GM18502 (cell line): Measurements from ENCODE around the gene STX1A.
A peak's percentile ranks its signal among the peaks of the same experiment; 100 is the strongest.
"Not testable (repeated sequence)": the region's sequence is repeated elsewhere in the genome, so short reads cannot be mapped to it uniquely, and the experiment has no call there.

Experiments used
- ATAC-seq: cut with Tn5 transposase; IDR thresholded peaks from one replicate; pipeline ENCODE4 v1.9.1; 2021; ENCODE audit warnings: mild to moderate bottlenecking; ENCODE audit not compliant: unreplicated experiment, poor library complexity

STX1A gene

GRCh38 chr7:73688288-73688687 is 31.2 kb downstream of the STX1A start:
- no peak for ATAC-seq

- no peak for ATAC-seq
Measured at GRCh38 chr7:73685311-73685710, 34.2 kb downstream of the STX1A start.

GRCh38 chr7:73683788-73684693 is 35.4 kb downstream of the STX1A start:
- peak; percentile 10 for ATAC-seq

DNA sequence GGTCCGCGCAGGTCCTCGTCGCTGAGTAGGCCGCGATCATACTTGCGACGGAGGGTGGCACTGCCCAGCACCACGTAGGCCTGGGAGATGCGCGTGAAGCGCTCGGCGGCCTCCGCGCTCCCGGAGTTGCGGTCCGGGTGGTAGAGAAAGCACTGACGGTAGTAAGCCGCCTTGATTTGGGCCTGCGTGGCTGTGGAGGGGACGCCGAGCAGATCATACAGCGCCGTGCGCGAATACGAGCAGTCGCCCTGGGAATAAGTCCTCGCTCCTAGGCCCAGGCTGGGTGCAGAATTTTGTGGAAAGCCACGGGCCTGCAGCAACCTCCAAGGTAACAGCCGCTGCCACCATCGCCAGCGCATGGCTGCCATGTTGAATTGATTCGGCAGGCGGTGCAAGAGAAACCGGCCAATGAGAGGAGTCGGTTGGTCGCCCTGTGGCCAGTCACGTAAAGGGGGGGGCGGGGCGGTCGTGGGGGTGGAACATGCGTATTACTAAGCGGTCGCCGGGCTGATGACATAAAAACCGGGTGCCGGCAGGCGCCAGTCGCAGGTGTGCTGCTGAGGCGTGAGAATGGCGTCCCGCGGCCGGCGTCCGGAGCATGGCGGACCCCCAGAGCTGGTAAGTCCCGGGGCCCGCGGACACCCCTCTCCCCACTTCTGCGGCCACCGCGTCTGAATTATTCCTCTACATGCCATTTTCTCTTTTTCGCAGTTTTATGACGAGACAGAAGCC is 36.2 kb downstream of the STX1A start, which contains the start of the genes BUD23 and DNAJC30:
BUD23 (plus strand) TSS at position 542 of the 732 bp plus-strand sequence; CDS start at position 571, 29 bp downstream.
DNAJC30 (minus strand) TSS at position 398 of the 732 bp plus-strand sequence; CDS start at position 368, 30 bp downstream.
- ATAC-seq, result peak; percentile 92

DNA sequence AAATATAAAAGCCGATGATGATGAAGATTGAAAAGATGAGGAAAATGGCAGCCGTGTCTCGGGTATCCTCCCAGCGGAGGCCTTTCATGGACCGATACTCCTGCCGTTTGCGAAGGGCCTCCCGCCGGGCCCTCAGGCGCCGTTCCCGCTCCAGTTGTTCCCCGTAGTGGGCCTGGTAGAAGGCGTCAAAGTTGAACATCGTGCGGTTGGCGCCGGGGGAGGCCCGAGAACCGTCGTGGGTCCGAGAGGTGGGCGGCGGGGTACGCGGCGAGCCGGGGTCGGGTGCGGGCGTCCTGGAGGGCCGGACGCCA is 36.8 kb downstream of the STX1A start:
- peak; percentile 1 for ATAC-seq

GRCh38 chr7:73681031-73681430 is 38.4 kb downstream of the STX1A start:
- ATAC-seq, result no peak

DNA sequence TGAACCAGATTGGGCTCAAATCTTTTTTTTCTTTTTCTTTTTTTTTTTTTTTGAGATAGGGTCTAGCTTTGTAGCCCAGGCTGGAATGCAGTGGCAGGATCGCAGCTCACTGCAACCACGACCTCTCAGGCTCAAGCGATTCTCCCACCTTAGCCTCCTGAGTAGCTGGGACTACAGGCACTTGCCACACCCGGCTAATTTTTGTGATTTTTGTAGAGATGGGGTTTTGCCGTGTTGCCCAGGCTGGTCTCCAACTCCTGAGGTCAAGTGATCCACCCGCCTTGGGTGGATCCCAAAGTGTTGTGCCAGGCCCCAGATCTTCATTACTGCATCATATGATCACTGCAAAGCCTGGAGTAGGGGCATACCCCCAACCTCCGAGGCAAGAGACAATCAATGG is 39.0 kb downstream of the STX1A start:
- no peak for ATAC-seq

DNA sequence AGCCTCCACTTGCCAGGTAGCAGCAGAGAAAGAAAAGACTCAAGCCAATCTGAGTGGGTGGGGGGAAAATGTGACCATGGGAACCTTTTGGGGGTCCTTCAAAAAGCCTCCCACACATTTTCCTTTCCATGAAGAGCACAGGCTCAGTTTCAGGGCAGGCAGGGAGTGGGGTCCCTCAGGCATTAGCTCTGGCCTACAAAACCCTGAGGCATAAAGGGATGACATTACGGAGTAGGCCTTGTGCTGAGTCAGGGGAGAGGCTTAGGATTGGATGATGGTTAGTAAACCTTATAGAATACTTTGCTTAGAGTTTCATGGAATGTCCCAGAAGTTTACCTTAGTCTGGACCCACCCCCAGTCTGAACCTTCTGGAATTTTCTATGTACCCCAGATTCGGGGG is 39.8 kb downstream of the STX1A start:
- ATAC-seq, result no peak

- no peak for ATAC-seq
Measured at GRCh38 chr7:73678862-73679261, 40.6 kb downstream of the STX1A start.

- ATAC-seq, result not testable (repeated sequence)
Measured at GRCh38 chr7:73676062-73676461, 43.4 kb downstream of the STX1A start.

GRCh38 chr7:73674468-73675124 is 44.9 kb downstream of the STX1A start:
- no peak for ATAC-seq

GRCh38 chr7:73671857-73672445 is 47.5 kb downstream of the STX1A start:
- no peak for ATAC-seq

- ATAC-seq, result no peak
Measured at GRCh38 chr7:73671322-73671661, 48.2 kb downstream of the STX1A start.

DNA sequence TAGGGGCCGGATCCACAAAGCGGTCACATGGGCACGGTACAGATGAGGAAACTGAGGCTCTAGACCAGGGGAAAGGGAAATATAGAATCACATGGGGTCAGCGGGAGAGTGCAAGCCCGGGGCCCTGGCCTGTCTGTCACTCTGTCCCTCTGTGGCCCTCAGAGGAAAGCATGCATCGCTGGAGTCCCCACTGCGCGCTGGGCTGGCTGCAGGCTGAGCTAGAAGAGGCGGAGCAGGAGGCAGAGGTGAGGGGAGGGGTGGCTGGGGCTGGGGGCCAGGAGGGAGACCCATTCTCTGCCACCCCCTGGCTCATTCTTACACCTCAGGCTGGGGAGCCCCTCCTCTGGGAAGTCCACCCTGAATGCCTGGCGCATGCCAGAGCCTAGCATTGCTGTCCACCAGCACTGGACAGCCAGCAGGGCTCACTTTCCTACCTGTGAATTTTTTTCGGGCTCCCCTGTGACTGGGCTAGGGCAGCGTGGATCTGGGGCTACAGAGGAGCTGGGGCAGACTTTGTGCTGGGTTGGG is 49.5 kb downstream of the STX1A start:
- ATAC-seq, result no peak

- ATAC-seq, result no peak
Measured at GRCh38 chr7:73669288-73669701, 50.2 kb downstream of the STX1A start.

- ATAC-seq, result no peak
Measured at GRCh38 chr7:73668886-73669230, 50.6 kb downstream of the STX1A start.

- ATAC-seq, result no peak
Measured at GRCh38 chr7:73668103-73668885, 51.2 kb downstream of the STX1A start.

DNA sequence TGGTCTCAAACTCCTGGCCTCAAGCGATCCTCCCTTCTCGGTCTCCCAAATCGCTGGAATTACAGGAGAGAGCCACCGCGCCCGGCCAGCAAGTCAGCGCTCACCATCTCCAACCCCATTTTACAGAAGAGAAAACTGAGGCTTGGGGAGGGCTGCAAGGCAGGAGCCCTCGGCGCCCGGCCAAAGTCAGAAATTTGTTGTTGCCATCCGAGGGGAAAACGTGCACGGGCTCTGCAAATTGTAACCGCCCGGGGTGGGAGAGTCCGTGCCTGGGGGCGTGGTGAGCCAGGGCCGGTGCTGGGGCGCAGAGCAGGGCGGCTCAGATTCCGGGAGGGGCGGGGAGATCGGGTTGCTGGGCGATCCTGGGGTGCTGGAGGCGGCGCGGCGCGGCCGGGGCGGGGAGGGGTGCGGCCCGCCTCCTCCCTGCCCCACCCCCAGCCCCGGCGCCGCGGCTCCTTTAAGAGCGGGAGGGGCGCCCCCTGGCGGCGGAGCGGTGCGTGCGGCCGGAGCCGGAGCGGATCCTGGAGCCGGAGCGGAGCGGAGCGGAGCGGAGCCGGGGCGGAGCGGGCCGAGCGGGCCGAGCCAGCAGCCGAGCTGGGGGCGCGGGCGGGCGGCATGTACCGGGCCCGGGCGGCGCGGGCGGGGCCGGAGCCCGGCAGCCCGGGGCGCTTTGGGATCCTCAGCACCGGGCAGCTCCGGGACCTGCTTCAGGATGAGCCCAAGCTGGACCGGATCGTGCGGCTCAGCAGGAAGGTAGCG is 51.9 kb downstream of the STX1A start, which contains the start of gene VPS37D:
VPS37D (plus strand) TSS at position 488 of the 759 bp plus-strand sequence; CDS start at position 616, 128 bp downstream.
- peak; percentile 97 for ATAC-seq

GRCh38 chr7:73663033-73663432 is 56.4 kb downstream of the STX1A start:
- no peak for ATAC-seq
